MM.1S (cell line): ENCODE measurements around the gene TTC36.

Source experiments
- DNase-seq: peaks from one replicate; pipeline ENCODE4 v3.0.0-alpha.2; 2015
- H2AFZ ChIP-seq: fragments of 300-600 bp; sonication (generic); 2 replicates; pipeline ENCODE4 v1.6.0; 2016; ENCODE audit warnings: antibody characterized with exemption, low read length
- H3F3A ChIP-seq: fragments of 300-600 bp; sonication (generic); 2 replicates; pipeline ENCODE4 v1.6.1; 2016; ENCODE audit warnings: mild to moderate bottlenecking, antibody characterized with exemption, low read length, moderate library complexity, mixed read lengths; ENCODE audit not compliant: insufficient read depth
- H3K27ac ChIP-seq: fragments of 300-600 bp; sonication (generic); 2 replicates; pipeline ENCODE4 v1.5.1; 2016; ENCODE audit warnings: mild to moderate bottlenecking, low read length
- H3K27me3 ChIP-seq: fragments of 300-600 bp; sonication (generic); replicated peaks from 2 replicates; pipeline ENCODE4 v1.6.0; 2016; ENCODE audit warnings: low read length; ENCODE audit not compliant: insufficient read depth
- H3K36me3 ChIP-seq: fragments of 300-600 bp; sonication (generic); replicated peaks from 2 replicates; pipeline ENCODE4 v1.6.1; 2016; ENCODE audit warnings: mild to moderate bottlenecking, low read length, mixed read lengths; ENCODE audit not compliant: insufficient read depth
- H3K4me1 ChIP-seq: fragments of 300-600 bp; sonication (generic); 2 replicates; pipeline ENCODE4 v1.6.1; 2016; ENCODE audit warnings: low read length, mixed read lengths
- H3K4me2 ChIP-seq: fragments of 300-600 bp; sonication (generic); 2 replicates; pipeline ENCODE4 v1.6.0; 2016; ENCODE audit warnings: low read depth, low read length
- H3K4me3 ChIP-seq: fragments of 300-600 bp; sonication (generic); 2 replicates; pipeline ENCODE4 v1.5.1; 2016; ENCODE audit warnings: low read length, mixed read lengths
- H3K79me2 ChIP-seq: fragments of 300-600 bp; sonication (generic); 2 replicates; pipeline ENCODE4 v1.6.1; 2016; ENCODE audit warnings: mixed run types, low read length, mixed read lengths
- H3K9ac ChIP-seq: fragments of 300-600 bp; sonication (generic); 2 replicates; pipeline ENCODE4 v1.6.1; 2016; ENCODE audit warnings: low read length, mixed read lengths
- H3K9me2 ChIP-seq: fragments of 300-600 bp; sonication (generic); replicated peaks from 2 replicates; pipeline ENCODE4 v1.6.1; 2016; ENCODE audit warnings: mild to moderate bottlenecking, low read length, mixed read lengths; ENCODE audit not compliant: insufficient read depth
- H3K9me3 ChIP-seq: fragments of 300-600 bp; sonication (generic); replicated peaks from 2 replicates; pipeline ENCODE4 v1.6.1; 2016; ENCODE audit warnings: mild to moderate bottlenecking, low read length, mixed read lengths; ENCODE audit not compliant: insufficient read depth
- H4K20me1 ChIP-seq: fragments of 300-600 bp; sonication (generic); 2 replicates; pipeline ENCODE4 v1.6.1; 2016; ENCODE audit warnings: mild to moderate bottlenecking, low read length, moderate library complexity, mixed read lengths; ENCODE audit not compliant: insufficient read depth
- EZH2 ChIP-seq: fragments of 300-600 bp; sonication (generic); optimal IDR thresholded peaks from 2 replicates; pipeline ENCODE3; 2017; ENCODE audit warnings: low read depth, mild to moderate bottlenecking, antibody characterized with exemption, low read length, mixed read lengths
- EZH2phosphoT487 ChIP-seq: fragments of 300-600 bp; sonication (generic); IDR thresholded peaks from 2 replicates; pipeline ENCODE4 v1.6.1; 2018; ENCODE audit warnings: antibody characterized with exemption, low read length
- TF ChIP-seq, protein P1 (sequence below): fragments of 300-600 bp; sonication (generic); IDR thresholded peaks from 2 replicates; pipeline ENCODE4 v1.5.1; 2016; ENCODE audit warnings: antibody characterized with exemption, low read length, mixed read lengths

TTC36 gene

DNA sequence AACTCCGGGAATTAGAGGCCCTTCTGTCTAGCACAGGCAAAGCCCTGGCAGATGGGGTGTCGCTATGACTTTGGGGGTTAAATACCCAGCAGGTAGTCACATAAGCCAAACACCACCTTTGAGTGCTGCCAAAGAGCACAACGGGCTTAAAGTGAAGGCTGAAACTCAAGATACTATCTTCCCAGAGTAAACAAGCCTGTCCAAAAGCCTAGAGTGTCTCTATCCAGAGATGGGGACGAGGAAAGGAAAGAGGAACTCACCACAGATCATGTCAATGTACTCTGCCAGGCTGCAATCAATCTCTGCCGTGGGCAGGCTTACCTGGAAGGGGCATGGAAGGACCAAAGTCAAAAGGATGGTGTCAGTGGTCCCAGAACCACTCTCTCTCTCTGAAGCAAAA lies 18.3 kb downstream of the TTC36 start:
- Histone ChIP-seq H3K27ac (no peak overlapping the region), H3K9me3 (no peaks in the 10 kb centered on the region), H2AFZ (no peak overlapping the region), H3K4me2 (no peak overlapping the region), H3F3A (no peaks in the 10 kb centered on the region), H3K79me2 (no peaks in the 10 kb centered on the region), H4K20me1 (no peaks in the 10 kb centered on the region), H3K4me3 (no peak overlapping the region), H3K9ac (no peak overlapping the region), H3K4me1 (no peaks in the 10 kb centered on the region), H3K27me3 (no peaks in the 10 kb centered on the region), H3K36me3 (no peaks in the 10 kb centered on the region), H3K9me2 (no peaks in the 10 kb centered on the region)
- TF ChIP-seq EZH2phosphoT487 (no peak), EZH2 (no peak)
- TF ChIP-seq, protein P1, sequence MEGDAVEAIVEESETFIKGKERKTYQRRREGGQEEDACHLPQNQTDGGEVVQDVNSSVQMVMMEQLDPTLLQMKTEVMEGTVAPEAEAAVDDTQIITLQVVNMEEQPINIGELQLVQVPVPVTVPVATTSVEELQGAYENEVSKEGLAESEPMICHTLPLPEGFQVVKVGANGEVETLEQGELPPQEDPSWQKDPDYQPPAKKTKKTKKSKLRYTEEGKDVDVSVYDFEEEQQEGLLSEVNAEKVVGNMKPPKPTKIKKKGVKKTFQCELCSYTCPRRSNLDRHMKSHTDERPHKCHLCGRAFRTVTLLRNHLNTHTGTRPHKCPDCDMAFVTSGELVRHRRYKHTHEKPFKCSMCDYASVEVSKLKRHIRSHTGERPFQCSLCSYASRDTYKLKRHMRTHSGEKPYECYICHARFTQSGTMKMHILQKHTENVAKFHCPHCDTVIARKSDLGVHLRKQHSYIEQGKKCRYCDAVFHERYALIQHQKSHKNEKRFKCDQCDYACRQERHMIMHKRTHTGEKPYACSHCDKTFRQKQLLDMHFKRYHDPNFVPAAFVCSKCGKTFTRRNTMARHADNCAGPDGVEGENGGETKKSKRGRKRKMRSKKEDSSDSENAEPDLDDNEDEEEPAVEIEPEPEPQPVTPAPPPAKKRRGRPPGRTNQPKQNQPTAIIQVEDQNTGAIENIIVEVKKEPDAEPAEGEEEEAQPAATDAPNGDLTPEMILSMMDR: no peak
- DNase-seq: no peak

DNA sequence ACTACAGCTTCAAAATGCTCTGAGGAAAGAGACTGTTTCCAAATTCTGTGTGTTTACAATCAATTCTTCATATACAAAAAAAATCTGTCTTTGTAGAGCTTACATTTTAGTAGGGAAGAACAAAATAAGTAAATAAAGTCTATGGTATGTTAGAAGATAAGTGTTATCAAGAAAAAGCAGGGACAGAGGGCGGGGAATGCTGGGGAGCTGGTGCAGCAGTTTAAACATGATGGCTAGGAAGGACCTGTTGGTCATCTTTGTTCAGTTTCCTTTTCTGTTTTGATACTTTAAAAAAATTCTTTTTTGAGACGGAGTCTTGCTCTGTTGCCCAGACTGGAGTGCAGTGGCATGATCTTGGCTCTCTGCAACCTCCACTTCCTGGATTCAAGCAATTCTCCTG lies 19.9 kb downstream of the TTC36 start:
- TF ChIP-seq EZH2phosphoT487 (no peak), EZH2 (no peak)
- TF ChIP-seq, protein P1: no peak
- no peak for DNase-seq
- Histone ChIP-seq H3K4me1 (no peaks in the 10 kb centered on the region), H3K36me3 (no peaks in the 10 kb centered on the region), H3K9me3 (no peaks in the 10 kb centered on the region), H2AFZ (no peak overlapping the region), H3K27ac (no peak overlapping the region), H3K9ac (no peak overlapping the region), H3K9me2 (no peaks in the 10 kb centered on the region), H3K4me3 (no peak overlapping the region), H3K79me2 (no peaks in the 10 kb centered on the region), H4K20me1 (no peaks in the 10 kb centered on the region), H3K27me3 (no peaks in the 10 kb centered on the region), H3K4me2 (no peak overlapping the region), H3F3A (no peaks in the 10 kb centered on the region)

DNA sequence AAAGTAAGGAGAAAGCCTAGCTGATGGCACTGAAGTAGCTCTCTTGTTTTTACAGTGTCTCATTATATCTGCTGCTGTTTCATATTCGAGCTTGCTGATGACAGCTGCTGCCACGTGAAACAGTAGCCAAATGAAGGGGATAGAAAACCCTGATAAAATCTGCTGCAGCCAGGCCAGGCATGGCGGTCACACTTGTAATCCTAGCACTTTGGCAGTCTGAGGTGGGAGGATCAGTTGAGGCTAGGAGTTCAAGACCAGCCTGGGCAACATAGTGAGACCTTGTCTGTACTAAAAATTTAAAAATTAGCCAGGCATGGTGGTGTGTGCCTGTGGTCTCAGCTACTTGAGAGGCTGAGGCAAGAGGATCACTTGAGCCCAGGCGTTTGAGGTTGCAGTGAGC lies 25.1 kb downstream of the TTC36 start:
- Histone ChIP-seq H4K20me1 (no peaks in the 10 kb centered on the region), H3K4me2 (no peak overlapping the region), H2AFZ (no peak overlapping the region), H3K36me3 (no peaks in the 10 kb centered on the region), H3K79me2 (no peaks in the 10 kb centered on the region), H3K9ac (no peak overlapping the region), H3F3A (no peaks in the 10 kb centered on the region), H3K4me3 (no peak overlapping the region), H3K4me1 (no peaks in the 10 kb centered on the region), H3K9me3 (no peaks in the 10 kb centered on the region), H3K27me3 (no peaks in the 10 kb centered on the region), H3K9me2 (no peaks in the 10 kb centered on the region), H3K27ac (no peak overlapping the region)
- no peak for DNase-seq
- TF ChIP-seq EZH2phosphoT487: no peak
- TF ChIP-seq, protein P1: no peak
- no peak for TF ChIP-seq EZH2

DNA sequence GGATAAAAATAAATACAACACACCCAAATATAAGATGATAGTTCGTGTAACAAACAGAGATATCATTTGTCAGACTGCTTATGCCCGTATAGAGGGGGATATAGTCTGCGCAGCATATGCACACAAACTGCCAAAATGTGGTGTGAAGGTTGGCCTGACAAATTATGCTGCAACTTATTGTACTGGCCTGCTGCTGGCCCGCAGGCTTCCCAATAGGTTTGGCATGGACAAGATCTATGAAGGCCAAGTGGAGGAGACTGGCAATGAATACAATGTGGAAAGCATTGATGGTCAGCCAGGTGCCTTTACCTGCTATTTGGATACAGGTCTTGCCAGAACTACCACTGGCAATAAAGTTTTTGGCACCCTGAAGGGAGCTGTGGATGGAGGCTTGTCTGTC lies 33.5 kb downstream of the TTC36 start:
- TF ChIP-seq, protein P1: no peak
- no peak for TF ChIP-seq EZH2phosphoT487
- TF ChIP-seq EZH2: no peak
- no peaks in the 10 kb centered on the region for H4K20me1 ChIP-seq
- no peaks in the 10 kb centered on the region for H3F3A ChIP-seq
- no peak overlapping the region for H3K27ac ChIP-seq
- H3K4me2 ChIP-seq: no peak overlapping the region
- H3K9ac ChIP-seq: no peak overlapping the region
- no peaks in the 10 kb centered on the region for H3K4me1 ChIP-seq
- no peaks in the 10 kb centered on the region for H3K9me3 ChIP-seq
- no peaks in the 10 kb centered on the region for H3K27me3 ChIP-seq
- H3K79me2 ChIP-seq: no peaks in the 10 kb centered on the region
- DNase-seq: no peak
- no peak overlapping the region for H3K4me3 ChIP-seq
- no peaks in the 10 kb centered on the region for H3K9me2 ChIP-seq
- H3K36me3 ChIP-seq: no peaks in the 10 kb centered on the region
- no peak overlapping the region for H2AFZ ChIP-seq
